Astrocyte of the cerebellum (primary cell): ENCODE measurements around the gene TSR3.

Experiments used
- DNase-seq: peaks from one replicate; pipeline ENCODE4 v3.0.0-alpha.2; 2011; ENCODE audit warnings: low read depth
- H3K4me3 ChIP-seq: 2 replicates; pipeline ENCODE4 v1.5.1; 2011; ENCODE audit warnings: mild to moderate bottlenecking, low read depth, low read length, moderate library complexity
- CTCF ChIP-seq: IDR thresholded peaks from 2 replicates; pipeline ENCODE4 v1.5.1; 2012; ENCODE audit warnings: low read length, low read depth, moderate library complexity, mild to moderate bottlenecking; ENCODE audit errors: missing control alignments
- in situ Hi-C: cut with HindIII; loops from 2 replicates; pipeline ENCODE4 v1.10.0; 2017; ENCODE audit warnings: low sequenced_read_pairs

TSR3 gene

GRCh38 chr16:1345651-1346421, 5.8 kb downstream of the TSR3 start:
- DNase-seq = no peak
- in situ Hi-C loops = no loop called here
- TF ChIP-seq CTCF = no peak
- no peak overlapping the region for H3K4me3 ChIP-seq

DNA sequence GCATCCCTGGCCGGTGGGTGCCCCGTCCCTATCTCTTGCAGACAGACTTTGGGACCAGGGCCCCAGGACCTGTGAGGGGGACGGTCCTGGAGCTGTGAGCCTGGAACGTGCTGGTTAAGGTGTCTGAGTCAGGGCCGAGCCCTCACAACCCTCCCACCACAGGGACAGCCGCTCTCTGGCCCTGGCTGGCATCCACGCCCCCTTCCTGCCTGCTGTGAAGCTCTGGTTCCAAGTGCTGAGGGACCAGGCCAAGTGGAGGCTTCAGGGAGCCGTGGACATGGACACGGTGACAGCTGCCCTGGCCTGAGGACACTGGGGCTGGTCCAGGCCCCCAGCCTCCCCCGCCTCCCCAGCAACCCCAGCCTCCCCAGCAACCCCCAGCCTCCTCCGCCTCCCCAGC, 6.6 kb downstream of the TSR3 start:
- no peak for DNase-seq
- no peak for TF ChIP-seq CTCF
- H3K4me3 ChIP-seq = no peak overlapping the region
- in situ Hi-C loops = no loop called here

- no peak for TF ChIP-seq CTCF
- H3K4me3 ChIP-seq = no peak overlapping the region
- no peak for DNase-seq
- in situ Hi-C loops = no loop called here
Measured at GRCh38 chr16:1344499-1344898, 7.2 kb downstream of the TSR3 start.

- DNase-seq = no peak
- H3K4me3 ChIP-seq = no peak overlapping the region
- no peak for TF ChIP-seq CTCF
- in situ Hi-C loops = no loop called here
Measured at GRCh38 chr16:1343428-1344242, 8.0 kb downstream of the TSR3 start.

DNA sequence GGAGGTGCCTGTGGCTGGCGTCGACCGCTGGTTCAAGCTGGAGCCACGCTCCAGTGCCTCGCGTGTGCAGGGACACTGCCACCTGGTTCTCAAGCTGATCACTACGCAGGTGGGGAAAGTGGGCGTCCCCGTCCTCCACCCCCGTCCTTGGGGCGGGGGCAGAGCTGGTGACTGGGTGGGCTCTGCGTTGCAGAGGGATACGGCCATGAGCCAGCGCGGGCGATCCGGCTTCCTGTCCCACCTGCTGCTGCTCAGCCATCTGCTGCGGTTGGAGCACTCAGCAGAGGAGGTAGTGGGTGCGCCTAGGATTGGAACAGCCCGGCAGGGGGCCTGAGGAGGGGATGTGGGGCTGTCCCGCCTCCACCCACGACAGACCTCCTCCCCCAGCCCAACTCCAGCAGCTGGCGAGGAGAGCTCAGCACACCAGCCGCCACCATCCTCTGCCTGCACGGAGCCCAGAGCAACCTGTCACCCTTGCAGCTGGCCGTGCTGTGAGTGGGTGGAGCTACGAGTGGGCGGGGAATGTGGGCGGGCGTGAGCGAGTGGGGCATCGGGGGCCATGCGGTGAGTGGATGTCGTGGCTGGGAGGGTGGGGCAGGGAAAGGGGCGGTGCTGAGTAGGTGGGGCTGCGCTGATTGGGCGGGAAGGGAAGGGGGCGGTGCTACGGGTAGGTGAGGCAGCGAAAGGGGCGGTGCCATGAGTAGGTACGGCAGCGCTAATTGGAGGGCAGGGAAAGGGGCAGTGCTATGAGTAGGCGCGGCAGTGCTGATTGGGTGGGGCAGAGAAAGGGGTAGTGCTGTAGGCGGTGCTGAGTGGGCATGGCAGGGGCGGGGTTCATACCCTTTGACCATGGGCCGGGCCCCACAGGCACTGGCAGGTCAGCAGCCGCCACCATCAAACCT, 8.9 kb downstream of the TSR3 start:
- TF ChIP-seq CTCF = no peak
- H3K4me3 ChIP-seq = no peak overlapping the region
- in situ Hi-C loops = no loop called here
- DNase-seq = peak; percentile 13
